Dedifferentiated amniotic fluid mesenchymal stem cell (primary cell): ENCODE data around the gene SMYD3.

Experiments
- DNase-seq: peaks from one replicate; pipeline ENCODE4 v3.0.0-alpha.2; 2016; ENCODE audit errors: extremely low spot score

SMYD3 gene

GRCh38 chr1:246271516-246271915 lies 235.6 kb downstream of the SMYD3 start:
- no peak for DNase-seq

- DNase-seq, result no peak
These were observed 236.8 kb downstream of the SMYD3 start for GRCh38 chr1:246270236-246270635.

- no peak for DNase-seq
These were observed 237.6 kb downstream of the SMYD3 start for GRCh38 chr1:246269466-246269865.

GRCh38 chr1:246267896-246268295 lies 239.2 kb downstream of the SMYD3 start:
- DNase-seq, result no peak

- DNase-seq, result no peak
These were observed 239.7 kb downstream of the SMYD3 start for GRCh38 chr1:246267426-246267825.

GRCh38 chr1:246265481-246265880 lies 241.6 kb downstream of the SMYD3 start:
- DNase-seq, result no peak

GRCh38 chr1:246262281-246262680 lies 244.8 kb downstream of the SMYD3 start:
- no peak for DNase-seq

- no peak for DNase-seq
These were observed 245.4 kb downstream of the SMYD3 start for GRCh38 chr1:246261639-246262038.

GRCh38 chr1:246258250-246258649 lies 248.8 kb downstream of the SMYD3 start:
- no peak for DNase-seq

GRCh38 chr1:246255773-246256172 lies 251.3 kb downstream of the SMYD3 start:
- DNase-seq, result no peak

- no peak for DNase-seq
These were observed 252.2 kb downstream of the SMYD3 start for GRCh38 chr1:246254854-246255253.

GRCh38 chr1:246246430-246246829 lies 260.6 kb downstream of the SMYD3 start:
- DNase-seq, result no peak

GRCh38 chr1:246245541-246245940 lies 261.5 kb downstream of the SMYD3 start:
- no peak for DNase-seq

- no peak for DNase-seq
These were observed 275.0 kb downstream of the SMYD3 start for GRCh38 chr1:246232126-246232525.

GRCh38 chr1:246226041-246226440 lies 281.0 kb downstream of the SMYD3 start:
- no peak for DNase-seq

GRCh38 chr1:246221485-246222255 lies 285.4 kb downstream of the SMYD3 start:
- no peak for DNase-seq

GRCh38 chr1:246220495-246221065 lies 286.5 kb downstream of the SMYD3 start:
- DNase-seq, result no peak

GRCh38 chr1:246219508-246220030 lies 287.5 kb downstream of the SMYD3 start:
- no peak for DNase-seq

- DNase-seq, result no peak
These were observed 288.4 kb downstream of the SMYD3 start for GRCh38 chr1:246218686-246219085.

GRCh38 chr1:246216906-246217305 lies 290.2 kb downstream of the SMYD3 start:
- DNase-seq, result no peak

GRCh38 chr1:246215510-246215903 lies 291.6 kb downstream of the SMYD3 start:
- DNase-seq, result no peak

GRCh38 chr1:246214708-246215509 lies 292.2 kb downstream of the SMYD3 start:
- DNase-seq, result peak; percentile 92

GRCh38 chr1:246213947-246214346 lies 293.1 kb downstream of the SMYD3 start:
- DNase-seq, result no peak
